Measurements from ENCODE around the gene PRKAG2. TPM values are rescaled to one million over a fixed set of nuclear protein-coding genes. Genes with fewer than 3 reads are reported as not detected.

Gene PRKAG2
- total RNA-seq, 4 donors from 2014 or later, result 7.5 to 14.3 (median 12.2) TPM

- WGBS, 2 donors, result 88 to 92% methylated on average over 12 of the region's 12 CpGs
- no peak for TF ChIP-seq CTCF (IDR thresholded peaks at IDR 0.05)
- no peak for TF ChIP-seq POLR2A (IDR thresholded peaks at IDR 0.05)
Measured at GRCh38 chr7:151836927-151837205, 40.0 kb downstream of the PRKAG2 start.

GRCh38 chr7:151836191-151836926 lies 40.6 kb downstream of the PRKAG2 start:
- 87 to 93% methylated on average over 15 to 16 of the region's 16 CpGs for WGBS, 2 donors
- DNase-seq (ENCODE audit: low spot score in 2 of 2), result no peak
- no peak overlapping the region for H3K4me3 ChIP-seq (ENCODE audit: low read depth, poor library complexity, severe bottlenecking)
- TF ChIP-seq CTCF (IDR thresholded peaks at IDR 0.05), result no peak
- TF ChIP-seq POLR2A (IDR thresholded peaks at IDR 0.05), result no peak
- intact Hi-C loops (cut with DNase I; ENCODE audit: low total_unique reads), result no loop called here

More at GRCh38 chr7:151836927-151837205, 40.0 kb downstream of the PRKAG2 start:
- no peak for DNase-seq (ENCODE audit: low spot score in 2 of 2)
- intact Hi-C loops (cut with DNase I; ENCODE audit: low total_unique reads), result no loop called here
- H3K4me3 ChIP-seq (ENCODE audit: low read depth, poor library complexity, severe bottlenecking), result no peak overlapping the region

- DNase-seq (ENCODE audit: low spot score in 2 of 2), result no peak
- intact Hi-C loops (cut with DNase I; ENCODE audit: low total_unique reads), result no loop called here
- 93 to 97% methylated on average over 9 of the region's 9 CpGs for WGBS, 2 donors
- TF ChIP-seq POLR2A (IDR thresholded peaks at IDR 0.05) (no peak), CTCF (IDR thresholded peaks at IDR 0.05) (no peak)
- H3K4me3 ChIP-seq (ENCODE audit: low read depth, poor library complexity, severe bottlenecking), result no peak overlapping the region
Measured at GRCh38 chr7:151835636-151836035, 41.3 kb downstream of the PRKAG2 start.

- TF ChIP-seq CTCF (IDR thresholded peaks at IDR 0.05) (no peak), POLR2A (IDR thresholded peaks at IDR 0.05) (no peak)
- DNase-seq (ENCODE audit: low spot score in 2 of 2), result no peak
- WGBS, 2 donors, result 87 to 90% methylated on average over 23 of the region's 23 CpGs
- no peak overlapping the region for H3K4me3 ChIP-seq (ENCODE audit: low read depth, poor library complexity, severe bottlenecking)
- intact Hi-C loops (cut with DNase I; ENCODE audit: low total_unique reads), result no loop called here
Measured at GRCh38 chr7:151834271-151835035, 42.5 kb downstream of the PRKAG2 start.

GRCh38 chr7:151833691-151834090 lies 43.2 kb downstream of the PRKAG2 start:
- H3K4me3 ChIP-seq (ENCODE audit: low read depth, poor library complexity, severe bottlenecking), result no peak overlapping the region
- TF ChIP-seq POLR2A (IDR thresholded peaks at IDR 0.05) (no peak), CTCF (IDR thresholded peaks at IDR 0.05) (no peak)
- intact Hi-C loops (cut with DNase I; ENCODE audit: low total_unique reads), result no loop called here
- no peak for DNase-seq (ENCODE audit: low spot score in 2 of 2)
- WGBS, 2 donors, result 85 to 87% methylated on average over 7 of the region's 7 CpGs

Measured in lower leg skin (tissue), 4 donors.